Thoracic aorta (tissue), 2 donors: Measurements from ENCODE around the gene BACH2. TPM values are rescaled to one million over a fixed set of nuclear protein-coding genes. Genes with fewer than 3 reads are reported as not detected.

Source experiments
- ATAC-seq: fragments of 150-250 bp; one replicate; pipeline ENCODE4 v1.8.0; 2017; ENCODE audit warnings: low read depth; ENCODE audit not compliant: insufficient number of reproducible peaks, low FRiP score
- DNase-seq: peaks from one replicate; pipeline ENCODE4 v3.0.0-alpha.2; 2020; ENCODE audit warnings: low spot score
- H3K27ac ChIP-seq, 2 donors: fragments of 200-600 bp; sonication (generic); 1 replicate in 1 of 2; 2 replicates in 1 of 2; pipeline ENCODE4 v1.5.1; 2016; ENCODE audit warnings: mild to moderate bottlenecking in 2 of 2, moderate library complexity in 2 of 2
- H3K27me3 ChIP-seq: fragments of 200-600 bp; sonication (generic); replicated peaks from 2 replicates; pipeline ENCODE4 v1.6.0; 2016; ENCODE audit warnings: mild to moderate bottlenecking; ENCODE audit not compliant: insufficient read depth
- H3K36me3 ChIP-seq: fragments of 200-600 bp; sonication (generic); one replicate; pipeline ENCODE4 v1.5.1; 2016
- H3K4me1 ChIP-seq, 2 donors: fragments of 200-600 bp; sonication (generic); 1 replicate in 1 of 2; 2 replicates in 1 of 2; pipeline versions ENCODE4 v1.5.1 to v1.6.0; 2016; ENCODE audit warnings: low read depth in 2 of 2, mild to moderate bottlenecking in 1 of 2; ENCODE audit not compliant: control insufficient read depth in 1 of 2
- H3K4me3 ChIP-seq: fragments of 200-600 bp; sonication (generic); 2 replicates; pipeline ENCODE4 v1.5.1; 2016; ENCODE audit warnings: mild to moderate bottlenecking
- H3K9me3 ChIP-seq: fragments of 200-600 bp; sonication (generic); 2 replicates; pipeline ENCODE4 v1.5.1; 2016
- total RNA-seq, 2 donors: library from RNA; depleted of rRNA; stranded (reverse); fragments of >200 nt; gene quantifications; one replicate each; pipeline versions ENCODE4 v1.1.0 to v1.2.3, GENCODE V29; 2016
- TF ChIP-seq, protein P1 (sequence below): fragments of 200-600 bp; sonication (generic); IDR thresholded peaks from one replicate; pipeline ENCODE4 v1.5.1; 2019; ENCODE audit warnings: antibody characterized with exemption

BACH2 gene
- total RNA-seq, 2 donors from 2014 or later = 6.1 to 17.8 TPM

DNA sequence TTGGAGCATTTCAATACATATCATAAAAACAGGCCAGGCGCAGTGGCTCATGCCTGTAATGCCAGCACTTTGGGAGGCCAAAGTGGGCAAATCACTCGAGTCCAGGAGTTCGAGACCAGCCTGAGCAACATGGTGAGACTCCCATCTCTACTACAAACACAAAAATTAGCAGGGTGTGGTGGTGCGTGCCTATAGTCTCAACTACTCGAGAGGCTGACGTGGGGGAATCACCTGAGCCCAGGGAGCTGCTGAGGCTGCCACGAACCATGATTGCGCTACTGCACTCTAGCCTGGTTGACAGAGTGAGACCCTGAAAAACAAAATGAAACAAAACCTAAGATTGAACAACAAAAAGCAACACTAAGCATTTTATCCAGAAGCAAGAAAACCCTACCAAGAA lies 47.2 kb downstream of the BACH2 start:
- DNase-seq (no peak), ATAC-seq (no peak)
- H3K9me3 ChIP-seq = no peaks in the 10 kb centered on the region
- TF ChIP-seq, protein P1, sequence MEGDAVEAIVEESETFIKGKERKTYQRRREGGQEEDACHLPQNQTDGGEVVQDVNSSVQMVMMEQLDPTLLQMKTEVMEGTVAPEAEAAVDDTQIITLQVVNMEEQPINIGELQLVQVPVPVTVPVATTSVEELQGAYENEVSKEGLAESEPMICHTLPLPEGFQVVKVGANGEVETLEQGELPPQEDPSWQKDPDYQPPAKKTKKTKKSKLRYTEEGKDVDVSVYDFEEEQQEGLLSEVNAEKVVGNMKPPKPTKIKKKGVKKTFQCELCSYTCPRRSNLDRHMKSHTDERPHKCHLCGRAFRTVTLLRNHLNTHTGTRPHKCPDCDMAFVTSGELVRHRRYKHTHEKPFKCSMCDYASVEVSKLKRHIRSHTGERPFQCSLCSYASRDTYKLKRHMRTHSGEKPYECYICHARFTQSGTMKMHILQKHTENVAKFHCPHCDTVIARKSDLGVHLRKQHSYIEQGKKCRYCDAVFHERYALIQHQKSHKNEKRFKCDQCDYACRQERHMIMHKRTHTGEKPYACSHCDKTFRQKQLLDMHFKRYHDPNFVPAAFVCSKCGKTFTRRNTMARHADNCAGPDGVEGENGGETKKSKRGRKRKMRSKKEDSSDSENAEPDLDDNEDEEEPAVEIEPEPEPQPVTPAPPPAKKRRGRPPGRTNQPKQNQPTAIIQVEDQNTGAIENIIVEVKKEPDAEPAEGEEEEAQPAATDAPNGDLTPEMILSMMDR = no peak
- no peaks in the 10 kb centered on the region for H3K36me3 ChIP-seq
- H3K27me3 ChIP-seq = no peaks in the 10 kb centered on the region
- no peak overlapping the region for H3K27ac ChIP-seq
- no peaks in the 10 kb centered on the region for H3K4me1 ChIP-seq
- H3K4me3 ChIP-seq = no peak overlapping the region

DNA sequence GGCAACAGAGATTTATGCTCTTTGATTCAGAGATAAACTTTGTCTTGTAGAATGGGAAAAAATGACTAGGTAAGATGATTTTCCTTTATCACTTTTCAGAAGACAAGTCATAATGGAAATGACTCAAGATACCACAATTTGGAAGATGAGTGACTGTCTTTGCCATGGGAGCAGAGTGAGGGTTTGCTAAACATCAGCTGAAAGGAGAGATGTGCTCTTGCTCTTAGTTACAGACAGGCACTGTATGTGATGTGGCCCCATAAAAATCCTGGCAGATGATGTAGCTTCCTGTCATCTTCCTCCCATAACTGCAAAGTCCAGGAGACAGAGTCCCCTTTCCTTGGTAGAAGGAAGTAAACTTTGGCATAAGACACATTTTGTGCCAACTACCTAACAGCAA lies 47.6 kb downstream of the BACH2 start:
- H3K36me3 ChIP-seq = no peaks in the 10 kb centered on the region
- H3K4me3 ChIP-seq = no peak overlapping the region
- TF ChIP-seq, protein P1 = no peak
- no peak for ATAC-seq
- H3K27me3 ChIP-seq = no peaks in the 10 kb centered on the region
- H3K9me3 ChIP-seq = no peaks in the 10 kb centered on the region
- no peak overlapping the region for H3K27ac ChIP-seq
- no peaks in the 10 kb centered on the region for H3K4me1 ChIP-seq
- DNase-seq = no peak

DNA sequence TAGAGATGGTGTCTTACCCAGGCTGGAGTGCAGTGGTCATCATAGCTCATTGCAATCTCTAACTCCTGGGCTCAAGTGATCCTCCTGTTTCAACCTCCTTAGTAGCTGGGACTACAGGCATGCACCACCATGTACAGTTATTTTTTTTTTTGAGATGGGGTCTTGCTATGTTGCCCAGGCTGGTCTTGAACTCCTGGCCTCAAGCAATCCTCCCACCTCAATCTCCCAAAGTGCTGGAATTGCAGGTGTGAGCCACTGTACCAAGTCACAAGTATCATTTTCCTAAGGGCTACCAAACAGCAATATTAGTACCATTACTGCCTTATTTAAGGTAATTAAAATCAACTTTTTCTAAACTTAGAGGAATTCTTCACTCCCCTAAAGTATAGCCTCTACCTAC lies 49.4 kb downstream of the BACH2 start:
- Histone ChIP-seq H3K4me1 (no peaks in the 10 kb centered on the region), H3K27ac (no peak overlapping the region), H3K9me3 (no peaks in the 10 kb centered on the region), H3K4me3 (no peak overlapping the region), H3K36me3 (no peaks in the 10 kb centered on the region), H3K27me3 (no peaks in the 10 kb centered on the region)
- TF ChIP-seq, protein P1 = no peak
- no peak for DNase-seq
- no peak for ATAC-seq

DNA sequence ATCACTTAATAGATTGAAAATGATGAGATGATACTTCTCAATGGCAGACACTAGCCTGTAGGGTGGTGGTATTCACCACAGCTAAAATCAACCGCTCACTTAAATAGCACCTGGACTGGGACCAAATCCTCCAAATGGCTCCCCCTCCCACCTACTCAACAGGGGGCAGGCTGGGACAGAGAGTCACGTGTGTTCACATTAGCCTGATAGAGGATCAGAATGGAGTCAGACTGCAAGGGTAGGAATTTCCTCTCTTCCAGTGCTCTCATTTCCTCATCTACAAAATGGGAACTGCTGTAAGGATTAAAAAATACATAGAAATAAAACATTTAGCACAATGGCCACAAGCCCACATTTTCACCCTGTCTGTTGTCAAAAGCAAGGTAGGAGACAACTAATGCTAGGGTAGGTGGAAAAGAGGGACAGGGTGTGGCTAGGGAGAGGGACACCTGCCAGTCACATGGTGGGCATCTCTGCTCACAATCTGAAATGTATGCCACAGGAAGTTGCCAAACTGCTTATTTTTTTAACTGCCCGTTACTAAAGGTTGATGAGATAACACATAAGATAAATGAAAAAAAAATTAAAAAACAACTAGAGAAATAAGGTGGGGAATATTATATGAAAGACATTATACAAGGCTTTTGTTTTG lies 55.3 kb downstream of the BACH2 start:
- Histone ChIP-seq H3K9me3 (no peaks in the 10 kb centered on the region), H3K27me3 (no peaks in the 10 kb centered on the region), H3K27ac (no peak overlapping the region), H3K36me3 (no peaks in the 10 kb centered on the region), H3K4me1 (no peaks in the 10 kb centered on the region), H3K4me3 (no peak overlapping the region)
- ATAC-seq (no peak), DNase-seq (no peak)
- TF ChIP-seq, protein P1 = no peak

DNA sequence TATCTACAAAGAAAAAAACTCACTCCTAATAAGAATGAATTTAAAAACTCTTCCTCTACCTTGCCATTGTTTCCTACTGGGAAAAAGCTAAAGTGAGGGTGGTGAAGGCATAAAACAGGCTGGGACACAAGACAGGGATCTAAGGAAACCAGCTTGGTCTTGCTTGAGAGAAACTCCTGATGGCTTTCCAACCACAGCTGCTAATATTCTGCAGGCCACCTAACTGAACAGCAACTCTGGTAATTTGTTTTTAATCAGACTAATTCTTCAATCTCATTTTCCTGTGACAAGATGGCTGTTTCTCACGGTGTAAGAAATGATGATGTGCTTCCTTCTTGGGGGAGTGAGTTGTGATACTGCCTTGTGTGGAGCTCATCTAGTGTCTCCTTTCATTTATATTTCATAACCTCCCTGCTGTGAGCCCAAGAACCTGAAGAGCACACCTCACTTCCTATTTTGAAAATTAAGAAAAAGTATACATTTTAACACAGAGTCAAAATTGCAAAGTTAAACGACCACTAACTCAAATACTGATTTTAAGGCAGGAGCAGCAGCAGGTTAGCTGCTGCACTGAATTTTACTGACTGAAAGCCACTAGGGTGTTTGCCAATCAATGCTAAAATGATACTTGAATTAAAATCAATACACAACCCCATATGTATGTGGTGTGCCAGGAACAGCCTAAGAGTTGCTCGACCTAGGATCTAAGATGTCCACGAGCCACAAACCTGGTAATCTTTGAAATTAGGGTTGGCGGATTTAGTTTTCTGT lies 58.0 kb downstream of the BACH2 start:
- Histone ChIP-seq H3K4me3 (no peak overlapping the region), H3K9me3 (no peaks in the 10 kb centered on the region), H3K4me1 (no peaks in the 10 kb centered on the region), H3K27ac (no peak overlapping the region), H3K36me3 (no peaks in the 10 kb centered on the region), H3K27me3 (no peaks in the 10 kb centered on the region)
- no peak for DNase-seq
- no peak for ATAC-seq
- TF ChIP-seq, protein P1 = no peak
